Amniotic epithelial cell (primary cell): ENCODE results near the gene TSNAXIP1.

ENCODE experiments used
- DNase-seq: peaks from one replicate; pipeline ENCODE4 v3.0.0-alpha.2; 2010; ENCODE audit warnings: low read depth

The TSNAXIP1 gene

GRCh38 chr16:67806428-67807147, at the start of gene TSNAXIP1, which contains the start of gene RANBP10:
Gene TSNAXIP1 (plus strand): TSS chr16:67806889. CDS start chr16:67807150, 261 bp downstream.
Gene RANBP10 (minus strand): TSS chr16:67806560. CDS start chr16:67806536, 24 bp downstream.
- peak; percentile 99 for DNase-seq

GRCh38 chr16:67758006-67758405, 48.7 kb upstream of the TSNAXIP1 start:
- DNase-seq, result no peak

GRCh38 chr16:67758966-67759365, 47.7 kb upstream of the TSNAXIP1 start:
- DNase-seq, result no peak

GRCh38 chr16:67760206-67760955, 46.3 kb upstream of the TSNAXIP1 start:
- no peak for DNase-seq

- DNase-seq, result no peak
Measured at GRCh38 chr16:67760956-67761230, 45.8 kb upstream of the TSNAXIP1 start.

- DNase-seq, result no peak
Measured at GRCh38 chr16:67761924-67762323, 44.8 kb upstream of the TSNAXIP1 start.

- DNase-seq, result no peak
Measured at GRCh38 chr16:67762385-67762784, 44.3 kb upstream of the TSNAXIP1 start.

GRCh38 chr16:67763066-67763465, 43.6 kb upstream of the TSNAXIP1 start:
- no peak for DNase-seq

GRCh38 chr16:67764158-67764667, 42.5 kb upstream of the TSNAXIP1 start:
- DNase-seq, result no peak

- no peak for DNase-seq
Measured at GRCh38 chr16:67766291-67766690, 40.4 kb upstream of the TSNAXIP1 start.

- DNase-seq, result peak; percentile 82
Measured at GRCh38 chr16:67767953-67768352, 38.7 kb upstream of the TSNAXIP1 start.

- peak; percentile 27 for DNase-seq
Measured at GRCh38 chr16:67770346-67770991, 36.2 kb upstream of the TSNAXIP1 start.

- no peak for DNase-seq
Measured at GRCh38 chr16:67773099-67773498, 33.6 kb upstream of the TSNAXIP1 start.

GRCh38 chr16:67773569-67774456, 32.9 kb upstream of the TSNAXIP1 start:
- DNase-seq, result no peak

- DNase-seq, result no peak
Measured at GRCh38 chr16:67774457-67774853, 32.2 kb upstream of the TSNAXIP1 start.

GRCh38 chr16:67775273-67775672, 31.4 kb upstream of the TSNAXIP1 start:
- DNase-seq, result no peak

GRCh38 chr16:67779256-67780014, 27.3 kb upstream of the TSNAXIP1 start:
- no peak for DNase-seq

GRCh38 chr16:67780847-67781564, 25.7 kb upstream of the TSNAXIP1 start:
- no peak for DNase-seq

- peak; percentile 24 for DNase-seq
Measured at GRCh38 chr16:67781565-67781921, 25.1 kb upstream of the TSNAXIP1 start.

GRCh38 chr16:67782567-67783352, 23.9 kb upstream of the TSNAXIP1 start:
- no peak for DNase-seq
